Measurements from ENCODE around the gene RREB1.

DNA sequence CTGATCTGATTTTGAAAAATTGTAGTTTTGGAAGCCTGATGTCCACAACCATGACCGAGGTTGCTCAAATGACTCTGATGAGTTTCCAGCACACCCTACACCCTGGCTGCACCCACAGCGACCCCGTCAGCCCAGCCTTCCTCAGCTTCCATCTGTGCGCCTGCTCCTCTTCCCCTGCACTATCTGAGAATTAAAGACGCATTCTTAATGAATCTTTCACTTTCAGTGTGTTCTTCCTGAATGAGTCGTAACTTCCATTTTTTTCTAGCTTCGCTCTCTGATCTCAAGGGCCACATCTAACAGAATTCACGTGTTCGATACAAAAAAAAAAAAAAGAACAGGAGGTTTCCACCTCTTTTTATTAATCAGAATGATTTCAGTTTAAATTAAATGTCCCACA is 21.3 kb upstream of the RREB1 start:
- no peak for TF ChIP-seq POLR2A (IDR thresholded peaks at IDR 0.05)
- TF ChIP-seq, protein P1, sequence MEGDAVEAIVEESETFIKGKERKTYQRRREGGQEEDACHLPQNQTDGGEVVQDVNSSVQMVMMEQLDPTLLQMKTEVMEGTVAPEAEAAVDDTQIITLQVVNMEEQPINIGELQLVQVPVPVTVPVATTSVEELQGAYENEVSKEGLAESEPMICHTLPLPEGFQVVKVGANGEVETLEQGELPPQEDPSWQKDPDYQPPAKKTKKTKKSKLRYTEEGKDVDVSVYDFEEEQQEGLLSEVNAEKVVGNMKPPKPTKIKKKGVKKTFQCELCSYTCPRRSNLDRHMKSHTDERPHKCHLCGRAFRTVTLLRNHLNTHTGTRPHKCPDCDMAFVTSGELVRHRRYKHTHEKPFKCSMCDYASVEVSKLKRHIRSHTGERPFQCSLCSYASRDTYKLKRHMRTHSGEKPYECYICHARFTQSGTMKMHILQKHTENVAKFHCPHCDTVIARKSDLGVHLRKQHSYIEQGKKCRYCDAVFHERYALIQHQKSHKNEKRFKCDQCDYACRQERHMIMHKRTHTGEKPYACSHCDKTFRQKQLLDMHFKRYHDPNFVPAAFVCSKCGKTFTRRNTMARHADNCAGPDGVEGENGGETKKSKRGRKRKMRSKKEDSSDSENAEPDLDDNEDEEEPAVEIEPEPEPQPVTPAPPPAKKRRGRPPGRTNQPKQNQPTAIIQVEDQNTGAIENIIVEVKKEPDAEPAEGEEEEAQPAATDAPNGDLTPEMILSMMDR (IDR thresholded peaks at IDR 0.05): no peak
- TF ChIP-seq EP300 (IDR thresholded peaks at IDR 0.05): no peak
